ENCODE measurements around the gene GAD2.

Gene GAD2

GRCh38 chr10:26225322-26225721 is 8.7 kb downstream of the GAD2 start:
- ATAC-seq, result no peak

GRCh38 chr10:26227786-26228185 is 11.2 kb downstream of the GAD2 start:
- ATAC-seq, result no peak

- no peak for ATAC-seq
Measured at GRCh38 chr10:26232174-26232573, 15.6 kb downstream of the GAD2 start.

- no peak for ATAC-seq
Measured at GRCh38 chr10:26235761-26236160, 19.2 kb downstream of the GAD2 start.

GRCh38 chr10:26238378-26238777 is 21.8 kb downstream of the GAD2 start:
- peak in 1 of 2 donors; percentile 17 for ATAC-seq

GRCh38 chr10:26242706-26243350 is 26.3 kb downstream of the GAD2 start:
- no peak for ATAC-seq

GRCh38 chr10:26243351-26243720 is 26.8 kb downstream of the GAD2 start:
- ATAC-seq, result no peak

GRCh38 chr10:26249681-26250080 is 33.1 kb downstream of the GAD2 start:
- ATAC-seq, result no peak

DNA sequence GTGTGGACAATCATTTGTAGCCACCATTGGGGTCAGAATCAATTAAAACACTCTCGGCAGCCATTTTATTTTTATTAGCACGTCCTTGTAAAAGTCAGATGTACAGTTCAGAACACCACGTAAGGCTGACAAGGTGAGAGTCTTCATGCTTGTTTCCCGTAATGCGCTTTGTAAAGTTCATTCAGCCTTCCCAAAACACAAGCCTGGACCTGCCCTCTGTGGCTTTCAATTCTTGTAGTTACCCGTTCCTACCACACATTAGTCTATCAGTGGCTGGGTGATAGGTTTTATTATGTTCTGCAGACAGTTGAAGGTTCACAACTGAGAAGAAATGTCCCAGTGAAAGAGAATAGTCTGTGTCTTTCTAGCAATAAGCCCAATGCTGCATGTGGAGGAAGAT is 35.4 kb downstream of the GAD2 start:
- ATAC-seq, result no peak

DNA sequence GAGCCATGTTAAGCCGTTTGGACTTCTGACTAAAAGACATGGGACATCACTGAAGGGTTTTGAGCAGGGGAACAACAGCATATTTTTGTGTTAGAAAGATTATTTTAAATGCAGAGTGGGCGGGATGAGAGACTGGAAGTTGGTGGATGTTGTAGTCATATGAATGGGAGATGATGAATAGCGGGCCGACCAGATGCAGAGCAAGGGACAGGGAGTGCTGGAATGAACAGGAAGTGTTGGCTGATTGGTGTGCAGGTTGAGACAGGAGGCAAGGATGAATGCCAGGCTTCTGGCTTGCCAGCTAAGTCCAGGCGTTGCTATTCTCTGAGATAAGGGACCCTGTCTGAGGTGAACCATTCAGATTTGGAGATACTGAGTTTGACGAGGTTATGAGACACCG is 38.0 kb downstream of the GAD2 start:
- no peak for ATAC-seq

GRCh38 chr10:26259341-26259740 is 42.8 kb downstream of the GAD2 start:
- ATAC-seq, result no peak

DNA sequence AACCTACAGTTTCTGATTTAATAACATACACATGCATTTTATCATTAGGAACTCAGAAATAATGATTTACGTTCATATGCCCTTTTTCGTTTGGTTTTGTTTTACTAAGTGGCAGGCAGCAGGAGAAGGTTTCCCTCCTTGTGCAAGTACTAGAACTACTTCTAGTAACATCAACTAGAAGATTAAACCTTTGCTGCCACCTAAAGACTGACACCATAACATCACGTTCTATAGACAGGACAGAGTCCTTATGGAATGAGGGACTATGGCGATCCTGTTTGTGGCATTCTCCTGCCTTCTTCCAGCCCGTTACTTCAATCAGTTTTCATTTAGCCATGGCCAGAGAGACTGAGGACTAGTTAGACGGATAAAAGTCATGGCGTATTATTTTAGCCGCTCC is 53.2 kb downstream of the GAD2 start:
- no peak for ATAC-seq

- no peak for ATAC-seq
Measured at GRCh38 chr10:26274391-26274790, 57.8 kb downstream of the GAD2 start.

DNA sequence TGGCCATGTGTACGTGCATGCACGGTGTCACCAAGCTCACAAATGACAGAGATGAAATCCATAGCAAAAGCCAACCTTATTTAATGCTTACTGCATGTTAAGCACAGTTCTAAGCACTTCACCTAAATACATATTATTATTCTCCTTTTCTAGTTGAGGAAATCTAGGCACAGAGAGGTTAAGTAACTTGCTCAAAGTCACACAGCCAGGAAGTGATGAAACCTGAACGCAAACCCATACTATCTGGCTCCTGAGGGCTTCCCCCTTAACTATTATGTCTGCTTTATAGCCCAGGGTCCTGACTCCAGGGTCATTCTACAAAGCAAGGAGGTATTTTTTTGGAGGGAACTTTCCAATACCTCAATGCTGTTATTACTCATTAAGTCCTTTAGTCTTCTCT is 61.7 kb downstream of the GAD2 start:
- no peak for ATAC-seq

- no peak for ATAC-seq
Measured at GRCh38 chr10:26290236-26290635, 73.7 kb downstream of the GAD2 start.

- no peak for ATAC-seq
Measured at GRCh38 chr10:26291721-26292480, 75.3 kb downstream of the GAD2 start.

GRCh38 chr10:26296360-26296759 is 79.8 kb downstream of the GAD2 start:
- no peak for ATAC-seq

- no peak for ATAC-seq
Measured at GRCh38 chr10:26300001-26300400, 83.4 kb downstream of the GAD2 start.

GRCh38 chr10:26303366-26303765 is 86.8 kb downstream of the GAD2 start:
- no peak for ATAC-seq

DNA sequence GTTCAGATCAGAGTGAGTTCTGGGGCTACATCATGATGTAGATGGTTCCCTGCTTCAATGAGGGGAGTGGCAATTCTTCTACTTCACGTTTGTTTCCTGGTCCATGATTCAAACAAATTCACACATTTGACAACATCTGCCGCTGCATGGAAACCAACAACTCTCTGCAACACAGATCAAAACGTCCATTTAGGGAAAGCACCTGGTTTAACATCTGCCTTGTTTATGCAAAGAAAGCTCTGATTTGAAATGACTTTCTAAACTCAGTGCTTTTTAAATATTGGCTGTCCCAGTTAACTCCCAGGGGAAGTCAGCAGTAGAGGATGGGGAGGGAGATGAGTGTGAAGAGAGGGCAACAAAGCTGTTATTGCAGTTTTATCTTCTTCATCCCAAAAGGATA is 93.8 kb downstream of the GAD2 start:
- no peak for ATAC-seq

DNA sequence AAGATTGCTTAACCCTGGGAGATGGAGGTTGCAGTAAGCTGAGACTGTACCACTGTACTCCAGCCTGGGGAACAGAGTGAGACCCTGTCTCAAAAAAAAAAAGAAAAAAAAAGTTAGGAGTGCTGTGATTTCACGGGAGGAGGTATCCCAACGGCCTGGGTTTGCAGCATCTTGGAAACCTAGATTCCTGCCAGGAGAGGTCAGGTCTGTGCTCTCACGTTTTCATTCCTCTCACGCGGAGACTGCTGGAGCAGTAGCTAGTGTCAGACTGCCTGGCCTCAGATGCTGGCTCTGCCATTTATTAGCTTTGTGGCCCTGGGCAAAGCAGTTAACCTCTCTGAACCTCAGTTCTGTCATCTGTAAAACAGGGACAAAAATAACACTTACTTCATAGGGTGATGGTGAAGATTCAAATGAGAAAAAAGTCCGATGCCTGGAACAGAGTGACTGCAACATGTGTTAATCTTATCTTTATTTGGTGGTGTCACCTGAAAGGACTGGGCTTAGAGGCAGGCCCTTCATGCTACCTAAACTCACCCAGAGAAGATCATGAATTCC is 94.9 kb downstream of the GAD2 start:
- no peak for ATAC-seq

DNA sequence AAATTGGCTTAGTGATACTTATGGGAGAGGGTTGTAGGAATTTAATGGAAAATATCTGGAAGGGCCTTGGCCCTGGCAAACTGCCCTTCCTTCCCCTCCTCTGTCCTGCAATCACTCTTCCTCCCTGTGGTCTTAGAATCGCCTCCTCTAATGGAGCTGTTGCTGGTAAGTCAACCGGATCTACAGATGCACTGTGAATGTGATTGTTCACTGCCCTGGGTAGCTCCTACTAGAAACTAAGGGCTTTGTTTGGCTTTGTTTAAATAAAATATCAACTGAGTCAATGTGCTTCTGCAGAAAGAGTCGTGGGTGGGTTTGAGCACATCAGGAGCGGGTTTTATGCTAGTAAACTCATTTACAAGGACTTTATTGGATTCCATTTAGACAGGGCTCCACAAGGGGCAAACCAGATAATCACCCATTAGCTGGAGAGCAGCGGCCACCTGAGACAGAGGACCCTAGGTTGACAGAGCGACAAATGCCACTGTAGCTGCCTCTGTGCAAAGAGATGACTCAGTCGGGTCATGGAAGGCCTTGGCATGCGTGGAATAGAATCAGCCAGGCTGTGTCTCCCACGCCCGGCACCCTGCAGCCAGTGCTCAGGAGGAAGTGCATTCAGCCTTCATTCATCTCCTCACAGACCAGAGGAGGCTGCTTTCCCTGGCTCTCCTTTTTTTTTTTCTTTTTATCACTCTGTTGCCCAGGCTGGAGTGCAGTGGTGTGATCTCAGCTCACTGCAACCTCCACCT is 97.9 kb downstream of the GAD2 start:
- no peak for ATAC-seq

DNA sequence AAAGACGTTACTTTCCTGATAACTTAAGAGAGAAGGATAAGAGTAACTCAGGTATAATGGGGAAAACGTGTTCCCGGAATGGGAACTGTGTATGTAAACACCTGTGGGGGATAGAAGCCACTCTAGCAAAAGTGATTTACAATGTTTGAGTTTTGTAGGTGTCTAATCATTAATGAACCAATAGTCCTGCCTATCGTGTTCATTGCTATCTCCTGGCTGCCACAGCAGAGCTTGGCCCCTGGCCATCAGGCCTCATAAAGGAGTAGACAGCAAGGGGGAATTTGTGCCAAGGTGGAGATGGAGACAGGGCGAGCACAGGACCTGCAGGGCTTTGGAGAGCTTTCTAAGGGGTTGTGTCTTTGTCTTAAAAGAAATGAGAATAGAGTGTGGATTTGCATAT is 102.1 kb downstream of the GAD2 start:
- no peak for ATAC-seq

- ATAC-seq, result no peak
Measured at GRCh38 chr10:26323219-26323618, 106.6 kb downstream of the GAD2 start.

Measured in activated CD4-positive, CD25-positive, alpha-beta regulatory T cell treated with anti-CD3 and anti-CD28 coated beads, Interleukin-2, amount 50 U/mL, for 24 hours (primary cell).